ENCODE results near the gene ATP2A3. TPM values are rescaled to one million over a fixed set of nuclear protein-coding genes. Genes with fewer than 3 reads are reported as not detected.
"Not testable (repeated sequence)": the region's sequence is repeated elsewhere in the genome, so short reads cannot be mapped to it uniquely, and the experiment has no call there.

The ATP2A3 gene
- total RNA-seq, 2 donors from 2014 or later = 8.6 to 12.0 TPM

- DNase-seq = no peak
- intact Hi-C loops (cut with DNase I) = no loop called here
- ATAC-seq = no peak
Measured at GRCh38 chr17:3994221-3994576, 30.0 kb upstream of the ATP2A3 start.

GRCh38 chr17:3993493-3994220, 29.4 kb upstream of the ATP2A3 start:
- no peak for DNase-seq
- intact Hi-C loops (cut with DNase I) = no loop called here
- ATAC-seq = peak in 1 of 2 donors; percentile 54

- DNase-seq = no peak
- ATAC-seq = no peak
- intact Hi-C loops (cut with DNase I) = no loop called here
Measured at GRCh38 chr17:3992370-3992769, 28.1 kb upstream of the ATP2A3 start.

- ATAC-seq; DNase-seq; intact Hi-C loops (cut with DNase I): not testable (repeated sequence)
Measured at GRCh38 chr17:3991699-3992098, 27.5 kb upstream of the ATP2A3 start.

GRCh38 chr17:3990386-3991127, 26.3 kb upstream of the ATP2A3 start:
- ATAC-seq (no peak), DNase-seq (no peak)
- intact Hi-C loops (cut with DNase I) = no loop called here

- intact Hi-C loops (cut with DNase I) = no loop called here
- DNase-seq (no peak), ATAC-seq (peak; percentile 39 to 56)
Measured at GRCh38 chr17:3989041-3989886, 25.0 kb upstream of the ATP2A3 start.

GRCh38 chr17:3988297-3989040, 24.2 kb upstream of the ATP2A3 start:
- no peak for ATAC-seq
- DNase-seq = no peak
- intact Hi-C loops (cut with DNase I) = no loop called here

GRCh38 chr17:3986939-3987335, 22.7 kb upstream of the ATP2A3 start:
- ATAC-seq = no peak
- no peak for DNase-seq
- intact Hi-C loops (cut with DNase I) = no loop called here

GRCh38 chr17:3986270-3986938, 22.2 kb upstream of the ATP2A3 start:
- ATAC-seq (no peak), DNase-seq (no peak)
- intact Hi-C loops (cut with DNase I) = no loop called here

- ATAC-seq (no peak), DNase-seq (peak; percentile 57)
Measured at GRCh38 chr17:3985846-3986245, 21.6 kb upstream of the ATP2A3 start.

GRCh38 chr17:3983606-3984484, 19.6 kb upstream of the ATP2A3 start:
- intact Hi-C loops (cut with DNase I) = no loop called here
- ATAC-seq = peak; percentile 58 to 69
- peak; percentile 56 for DNase-seq

More at GRCh38 chr17:3985846-3986245, 21.6 kb upstream of the ATP2A3 start:
- intact Hi-C loops (cut with DNase I) = no loop called here

GRCh38 chr17:3982541-3983017, 18.3 kb upstream of the ATP2A3 start:
- intact Hi-C loops (cut with DNase I) = no loop called here
- ATAC-seq (no peak), DNase-seq (no peak)

GRCh38 chr17:3982113-3982512, 17.9 kb upstream of the ATP2A3 start:
- ATAC-seq (no peak), DNase-seq (no peak)
- intact Hi-C loops (cut with DNase I) = no loop called here

- intact Hi-C loops (cut with DNase I) = no loop called here
Measured at GRCh38 chr17:3981455-3981854, 17.2 kb upstream of the ATP2A3 start.

GRCh38 chr17:3980381-3981014, 16.3 kb upstream of the ATP2A3 start:
- DNase-seq (no peak), ATAC-seq (no peak)
- intact Hi-C loops (cut with DNase I) = no loop called here

More at GRCh38 chr17:3981455-3981854, 17.2 kb upstream of the ATP2A3 start:
- DNase-seq (no peak), ATAC-seq (no peak)

- DNase-seq = no peak
- no peak for ATAC-seq
- intact Hi-C loops (cut with DNase I) = no loop called here
Measured at GRCh38 chr17:3979290-3979611, 15.0 kb upstream of the ATP2A3 start.
